IPS-15b (cell line): ENCODE measurements around the gene NDUFB11.

Experiments
- H3K27me3 ChIP-seq: one replicate; pipeline ENCODE4 v1.6.1; 2013; ENCODE audit warnings: low read length; ENCODE audit not compliant: control insufficient read depth, insufficient read depth
- H3K36me3 ChIP-seq: one replicate; pipeline ENCODE4 v1.6.1; 2013; ENCODE audit warnings: low read length; ENCODE audit not compliant: control insufficient read depth, insufficient read depth
- H3K4me1 ChIP-seq: one replicate; pipeline ENCODE4 v1.6.1; 2013; ENCODE audit warnings: mild to moderate bottlenecking, low read length; ENCODE audit not compliant: control insufficient read depth, insufficient read depth
- H3K4me3 ChIP-seq: one replicate; pipeline ENCODE4 v1.5.1; 2013; ENCODE audit warnings: low read depth, low read length
- H3K9ac ChIP-seq: one replicate; pipeline ENCODE4 v1.6.1; 2013; ENCODE audit warnings: low read depth, mild to moderate bottlenecking, low read length
- H3K9me3 ChIP-seq: one replicate; pipeline ENCODE4 v1.6.1; 2013; ENCODE audit warnings: mild to moderate bottlenecking, low read length; ENCODE audit not compliant: control insufficient read depth, insufficient read depth

The NDUFB11 gene

DNA sequence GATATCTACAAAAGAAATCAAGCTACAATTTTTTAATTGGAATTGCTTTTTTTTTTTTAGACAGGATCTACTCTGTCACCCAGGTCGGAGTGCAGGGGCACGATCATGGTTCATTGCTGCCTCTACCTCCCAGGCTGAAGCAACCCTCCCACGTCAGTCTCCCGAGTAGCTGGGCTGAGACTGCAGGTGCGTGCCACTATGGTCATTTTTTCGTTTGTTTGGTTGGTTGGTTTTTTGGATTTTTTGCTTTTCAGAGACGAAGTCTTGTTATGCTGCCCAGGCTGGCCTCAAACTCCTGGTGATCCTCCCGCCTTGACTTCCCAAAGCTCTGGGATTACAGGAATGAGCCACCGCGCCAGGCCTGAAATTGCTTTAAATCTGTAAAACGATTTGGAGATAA lies 50.6 kb downstream of the NDUFB11 start:
- Histone ChIP-seq H3K4me3 (no peak overlapping the region), H3K9ac (no peak overlapping the region), H3K36me3 (no peaks in the 10 kb centered on the region), H3K9me3 (no peaks in the 10 kb centered on the region), H3K27me3 (no peaks in the 10 kb centered on the region), H3K4me1 (peaks cover 7% of the 10 kb centered on the region)

DNA sequence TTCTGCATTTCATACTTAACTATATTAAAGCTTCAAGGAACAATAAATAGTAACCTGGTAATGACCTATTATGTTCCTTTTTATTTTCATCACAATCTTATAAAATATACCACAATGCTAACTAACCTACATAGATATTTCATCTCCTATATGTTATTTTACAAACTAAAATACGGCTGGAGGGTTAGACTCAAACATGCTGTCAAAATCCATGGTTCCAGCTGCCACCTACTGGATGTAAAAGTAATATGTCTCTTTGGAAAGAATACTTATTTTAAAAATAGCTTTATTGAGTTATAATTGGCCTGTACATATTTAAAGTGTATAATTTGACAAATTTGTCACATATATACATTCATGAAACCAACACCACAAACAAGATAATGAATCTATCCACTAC lies 51.3 kb downstream of the NDUFB11 start:
- Histone ChIP-seq H3K4me3 (no peak overlapping the region), H3K9ac (no peak overlapping the region), H3K36me3 (no peaks in the 10 kb centered on the region), H3K9me3 (no peaks in the 10 kb centered on the region), H3K27me3 (no peaks in the 10 kb centered on the region), H3K4me1 (peaks cover 7% of the 10 kb centered on the region)
